ENCODE results near the gene DHCR7.

Gene DHCR7

GRCh38 chr11:71490731-71491390, 42.7 kb upstream of the DHCR7 start:
- H3K79me1 ChIP-seq (ENCODE audit: low read length), result no peaks in the 10 kb centered on the region
- no peak overlapping the region for H3K4me2 ChIP-seq (ENCODE audit: low read length)
- H2AK5ac ChIP-seq (ENCODE audit: low read length), result no peak overlapping the region
- H3K4me1 ChIP-seq (ENCODE audit: control insufficient read depth, low read depth, low read length), result peaks cover 4% of the 10 kb centered on the region
- H2BK15ac ChIP-seq (replicated peaks; ENCODE audit: low read depth), result no peak overlapping the region
- WGBS (ENCODE audit: extremely low coverage, insufficient coverage, low lambda C conversion rate), result no CpG with 5 or more reads among the region's 28 CpGs
- H3K4me3 ChIP-seq (ENCODE audit: low read length), result no peak overlapping the region
- H4K5ac ChIP-seq (ENCODE audit: low read length), result no peak overlapping the region
- H3K23ac ChIP-seq (ENCODE audit: low read length), result no peak overlapping the region
- no peak overlapping the region for H2BK5ac ChIP-seq (ENCODE audit: low read length)
- no peak for DNase-seq
- H3K4ac ChIP-seq (ENCODE audit: low read depth, low read length), result no peak overlapping the region
- no peaks in the 10 kb centered on the region for H3K79me2 ChIP-seq (ENCODE audit: control insufficient read depth, insufficient read depth, low read length)
- peak overlapping the region; percentile 15 for H3K56ac ChIP-seq (ENCODE audit: low read length)
- H3K18ac ChIP-seq (ENCODE audit: low read length), result no peak overlapping the region
- no peak overlapping the region for H3K27ac ChIP-seq (ENCODE audit: low read depth, low read length)
- no peak overlapping the region for H2BK120ac ChIP-seq (ENCODE audit: low read depth, low read length)
- no peak overlapping the region for H3K9ac ChIP-seq (ENCODE audit: low read length)
- H3K36me3 ChIP-seq (ENCODE audit: control insufficient read depth, insufficient read depth, low read length), result peaks cover 7% of the 10 kb centered on the region
- H3K27me3 ChIP-seq (ENCODE audit: insufficient read depth, low read length, poor library complexity), result no peaks in the 10 kb centered on the region
- H4K8ac ChIP-seq (ENCODE audit: low read depth, low read length), result no peak overlapping the region

- Histone ChIP-seq H3K36me3 (ENCODE audit: control insufficient read depth, insufficient read depth, low read length) (peaks cover 7% of the 10 kb centered on the region), H3K4me1 (ENCODE audit: control insufficient read depth, low read depth, low read length) (peaks cover 4% of the 10 kb centered on the region), H3K79me2 (ENCODE audit: control insufficient read depth, insufficient read depth, low read length) (no peaks in the 10 kb centered on the region), H3K18ac (ENCODE audit: low read length) (no peak overlapping the region), H3K27me3 (ENCODE audit: insufficient read depth, low read length, poor library complexity) (no peaks in the 10 kb centered on the region), H3K79me1 (ENCODE audit: low read length) (no peaks in the 10 kb centered on the region), H3K56ac (ENCODE audit: low read length) (no peak overlapping the region), H3K4ac (ENCODE audit: low read depth, low read length) (no peak overlapping the region), H3K4me3 (ENCODE audit: low read length) (no peak overlapping the region), H3K27ac (ENCODE audit: low read depth, low read length) (no peak overlapping the region), H3K4me2 (ENCODE audit: low read length) (no peak overlapping the region), H2BK15ac (replicated peaks; ENCODE audit: low read depth) (no peak overlapping the region), H4K8ac (ENCODE audit: low read depth, low read length) (no peak overlapping the region), H3K23ac (ENCODE audit: low read length) (no peak overlapping the region), H3K9ac (ENCODE audit: low read length) (no peak overlapping the region), H2BK5ac (ENCODE audit: low read length) (no peak overlapping the region), H4K5ac (ENCODE audit: low read length) (no peak overlapping the region), H2BK120ac (ENCODE audit: low read depth, low read length) (no peak overlapping the region), H2AK5ac (ENCODE audit: low read length) (no peak overlapping the region)
- no CpG with 5 or more reads among the region's 23 CpGs for WGBS (ENCODE audit: extremely low coverage, insufficient coverage, low lambda C conversion rate)
- no peak for DNase-seq
Measured at GRCh38 chr11:71490044-71490730, 42.0 kb upstream of the DHCR7 start.

DNA sequence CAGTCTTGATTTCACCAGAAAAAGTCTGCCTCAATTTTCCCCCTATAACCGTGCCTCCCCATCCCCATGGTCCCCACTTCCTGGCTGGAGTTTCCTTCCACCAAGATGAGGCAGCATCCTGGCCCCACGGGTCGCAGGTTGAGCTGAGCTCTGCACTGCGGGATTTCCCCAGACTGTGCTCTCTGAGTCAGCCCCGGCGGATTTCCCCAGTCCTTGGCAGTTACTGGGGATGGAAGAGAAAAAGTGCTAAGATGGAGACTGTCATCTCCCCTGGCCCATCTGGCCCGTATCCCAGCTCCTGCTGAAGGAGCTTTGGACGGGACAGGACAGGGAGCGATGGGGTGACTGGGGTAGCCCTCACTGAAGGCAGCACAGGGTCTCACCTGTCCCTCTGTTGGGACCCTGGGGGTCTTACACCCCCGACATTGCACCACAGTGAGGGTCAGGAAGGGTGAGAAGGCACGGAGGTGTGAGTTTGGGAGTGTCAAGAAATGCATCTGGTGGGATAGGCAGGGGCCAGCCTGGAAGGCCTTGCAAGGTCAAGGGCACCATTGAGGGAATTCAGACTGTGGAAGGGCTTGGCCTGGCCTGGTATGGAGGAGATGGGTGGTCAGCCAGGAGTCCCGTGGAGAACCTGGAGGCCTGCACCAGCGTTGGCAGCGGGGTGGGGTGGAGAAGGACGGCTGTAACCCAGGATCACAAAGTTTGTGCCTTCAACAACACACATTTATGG, 41.3 kb upstream of the DHCR7 start:
- H3K18ac ChIP-seq (ENCODE audit: low read length), result no peak overlapping the region
- no peaks in the 10 kb centered on the region for H3K79me1 ChIP-seq (ENCODE audit: low read length)
- no peak overlapping the region for H2BK15ac ChIP-seq (replicated peaks; ENCODE audit: low read depth)
- no CpG with 5 or more reads among the region's 15 CpGs for WGBS (ENCODE audit: extremely low coverage, insufficient coverage, low lambda C conversion rate)
- H3K36me3 ChIP-seq (ENCODE audit: control insufficient read depth, insufficient read depth, low read length), result peaks cover 9% of the 10 kb centered on the region
- H3K79me2 ChIP-seq (ENCODE audit: control insufficient read depth, insufficient read depth, low read length), result no peaks in the 10 kb centered on the region
- no peak for DNase-seq
- H3K4me1 ChIP-seq (ENCODE audit: control insufficient read depth, low read depth, low read length), result peaks cover 4% of the 10 kb centered on the region
- no peak overlapping the region for H4K5ac ChIP-seq (ENCODE audit: low read length)
- H3K23ac ChIP-seq (ENCODE audit: low read length), result no peak overlapping the region
- H2BK120ac ChIP-seq (ENCODE audit: low read depth, low read length), result no peak overlapping the region
- no peak overlapping the region for H3K27ac ChIP-seq (ENCODE audit: low read depth, low read length)
- no peak overlapping the region for H2AK5ac ChIP-seq (ENCODE audit: low read length)
- H3K4me2 ChIP-seq (ENCODE audit: low read length), result no peak overlapping the region
- no peak overlapping the region for H2BK5ac ChIP-seq (ENCODE audit: low read length)
- no peak overlapping the region for H4K8ac ChIP-seq (ENCODE audit: low read depth, low read length)
- H3K9ac ChIP-seq (ENCODE audit: low read length), result no peak overlapping the region
- peak overlapping the region; percentile 15 for H3K56ac ChIP-seq (ENCODE audit: low read length)
- no peaks in the 10 kb centered on the region for H3K27me3 ChIP-seq (ENCODE audit: insufficient read depth, low read length, poor library complexity)
- no peak overlapping the region for H3K4me3 ChIP-seq (ENCODE audit: low read length)
- no peak overlapping the region for H3K4ac ChIP-seq (ENCODE audit: low read depth, low read length)

- Histone ChIP-seq H3K4me3 (ENCODE audit: low read length) (no peak overlapping the region), H2BK15ac (replicated peaks; ENCODE audit: low read depth) (no peak overlapping the region), H3K79me2 (ENCODE audit: control insufficient read depth, insufficient read depth, low read length) (no peaks in the 10 kb centered on the region), H3K27ac (ENCODE audit: low read depth, low read length) (peak overlapping the region; percentile 71), H3K4me2 (ENCODE audit: low read length) (no peak overlapping the region), H3K4me1 (ENCODE audit: control insufficient read depth, low read depth, low read length) (peaks cover 4% of the 10 kb centered on the region), H3K79me1 (ENCODE audit: low read length) (no peaks in the 10 kb centered on the region), H2AK5ac (ENCODE audit: low read length) (no peak overlapping the region), H3K9ac (ENCODE audit: low read length) (no peak overlapping the region), H2BK120ac (ENCODE audit: low read depth, low read length) (no peak overlapping the region), H3K36me3 (ENCODE audit: control insufficient read depth, insufficient read depth, low read length) (peaks cover 7% of the 10 kb centered on the region), H3K56ac (ENCODE audit: low read length) (peak overlapping the region; percentile 65), H4K5ac (ENCODE audit: low read length) (no peak overlapping the region), H3K23ac (ENCODE audit: low read length) (no peak overlapping the region), H4K8ac (ENCODE audit: low read depth, low read length) (no peak overlapping the region), H3K4ac (ENCODE audit: low read depth, low read length) (no peak overlapping the region), H3K18ac (ENCODE audit: low read length) (no peak overlapping the region), H3K27me3 (ENCODE audit: insufficient read depth, low read length, poor library complexity) (no peaks in the 10 kb centered on the region), H2BK5ac (ENCODE audit: low read length) (peak overlapping the region; percentile 63)
- no peak for DNase-seq
- no CpG with 5 or more reads among the region's 6 CpGs for WGBS (ENCODE audit: extremely low coverage, insufficient coverage, low lambda C conversion rate)
Measured at GRCh38 chr11:71488681-71489270, 40.6 kb upstream of the DHCR7 start.

- Histone ChIP-seq H3K4me1 (ENCODE audit: control insufficient read depth, low read depth, low read length) (peaks cover 4% of the 10 kb centered on the region), H3K4me2 (ENCODE audit: low read length) (no peak overlapping the region), H4K8ac (ENCODE audit: low read depth, low read length) (no peak overlapping the region), H3K27ac (ENCODE audit: low read depth, low read length) (no peak overlapping the region), H3K4ac (ENCODE audit: low read depth, low read length) (no peak overlapping the region), H3K36me3 (ENCODE audit: control insufficient read depth, insufficient read depth, low read length) (peaks cover 9% of the 10 kb centered on the region), H2BK5ac (ENCODE audit: low read length) (no peak overlapping the region), H2BK120ac (ENCODE audit: low read depth, low read length) (no peak overlapping the region), H3K23ac (ENCODE audit: low read length) (no peak overlapping the region), H3K27me3 (ENCODE audit: insufficient read depth, low read length, poor library complexity) (no peaks in the 10 kb centered on the region), H3K79me2 (ENCODE audit: control insufficient read depth, insufficient read depth, low read length) (no peaks in the 10 kb centered on the region), H3K18ac (ENCODE audit: low read length) (no peak overlapping the region), H4K5ac (ENCODE audit: low read length) (no peak overlapping the region), H2BK15ac (replicated peaks; ENCODE audit: low read depth) (no peak overlapping the region), H3K79me1 (ENCODE audit: low read length) (no peaks in the 10 kb centered on the region), H2AK5ac (ENCODE audit: low read length) (no peak overlapping the region), H3K56ac (ENCODE audit: low read length) (no peak overlapping the region), H3K9ac (ENCODE audit: low read length) (no peak overlapping the region), H3K4me3 (ENCODE audit: low read length) (no peak overlapping the region)
- DNase-seq, result no peak
- WGBS (ENCODE audit: extremely low coverage, insufficient coverage, low lambda C conversion rate), result no CpG with 5 or more reads among the region's 1 CpG
Measured at GRCh38 chr11:71486320-71486719, 38.1 kb upstream of the DHCR7 start.
